OCI-LY7 (cell line): Measurements from ENCODE around the gene MRPS26. TPM values are rescaled to one million over a fixed set of nuclear protein-coding genes. Genes with fewer than 3 reads are reported as not detected.

Source experiments
- BruUV-seq: library from RNA; stranded (reverse); fragments of 400-500 nt; replicated peaks from 2 replicates; lab custom pipeline; 2021; lab: Mats Ljungman, UMichigan
- CTCF ChIA-PET: fragments of 300-600 bp; sonication (Branson Sonifier 250); formaldehyde crosslinking; loops from one replicate; lab custom pipeline; 2022; ENCODE audit warnings: antibody characterized with exemption; ENCODE audit not compliant: unreplicated experiment; lab: Charles Lee
- POLR2A ChIA-PET: fragments of 300-600 bp; sonication (Branson Sonifier 250); formaldehyde crosslinking; loops from one replicate; lab custom pipeline; 2022; ENCODE audit warnings: antibody characterized with exemption; lab: Charles Lee
- DNase-seq: peaks from one replicate; pipeline ENCODE4 v3.0.0-alpha.2; 2015; ENCODE audit warnings: low spot score
- H2AFZ ChIP-seq: fragments of 200-600 bp; sonication (generic), shearing (Covaris generic); 2 replicates; pipeline ENCODE4 v1.6.1; 2014; ENCODE audit warnings: mild to moderate bottlenecking, antibody characterized with exemption, low read length, moderate library complexity
- H3K27ac ChIP-seq: fragments of 200-600 bp; sonication (generic); 2 replicates; pipeline ENCODE4 v1.5.1; 2014; ENCODE audit warnings: mixed run types, low read depth, mild to moderate bottlenecking, moderate library complexity, low read length, inconsistent platforms; ENCODE audit not compliant: poor library complexity, severe bottlenecking
- H3K36me3 ChIP-seq: fragments of 200-600 bp; sonication (generic); 2 replicates; pipeline ENCODE4 v1.6.1; 2014; ENCODE audit warnings: mild to moderate bottlenecking, antibody characterized with exemption, low read length, moderate library complexity, mixed read lengths; ENCODE audit not compliant: insufficient read depth
- H3K4me1 ChIP-seq: fragments of 200-600 bp; sonication (generic); 2 replicates; pipeline ENCODE4 v1.5.1; 2014; ENCODE audit warnings: mild to moderate bottlenecking, low read length; ENCODE audit not compliant: insufficient read depth, poor library complexity, severe bottlenecking
- H3K4me2 ChIP-seq: fragments of 200-600 bp; sonication (generic); 2 replicates; pipeline ENCODE4 v1.6.1; 2014; ENCODE audit warnings: mild to moderate bottlenecking, low read length
- H3K4me3 ChIP-seq: fragments of 200-600 bp; sonication (generic); 2 replicates; pipeline ENCODE4 v1.5.1; 2014; ENCODE audit warnings: mild to moderate bottlenecking, low read depth, low read length; ENCODE audit not compliant: poor library complexity, severe bottlenecking
- H3K79me2 ChIP-seq: fragments of 200-600 bp; sonication (generic); 2 replicates; pipeline ENCODE4 v1.6.1; 2016; ENCODE audit warnings: low read depth, mild to moderate bottlenecking, low read length, moderate library complexity, mixed read lengths; ENCODE audit not compliant: insufficient read depth
- H3K9me2 ChIP-seq: fragments of 200-600 bp; sonication (generic); 2 replicates; pipeline ENCODE4 v1.6.1; 2016; ENCODE audit warnings: mild to moderate bottlenecking, low read length, mixed read lengths; ENCODE audit not compliant: insufficient read depth
- H3K9me3 ChIP-seq: fragments of 200-600 bp; sonication (generic); 2 replicates; pipeline ENCODE4 v1.6.1; 2014; ENCODE audit warnings: mild to moderate bottlenecking, mixed run types, low read length, mixed read lengths
- H4K20me1 ChIP-seq: fragments of 200-600 bp; sonication (generic); 2 replicates; pipeline ENCODE4 v1.6.1; 2014; ENCODE audit warnings: mild to moderate bottlenecking, antibody characterized with exemption, low read length, moderate library complexity, mixed read lengths; ENCODE audit not compliant: insufficient read depth
- EZH2phosphoT487 ChIP-seq: fragments of 200-600 bp; sonication (generic); IDR thresholded peaks from 2 replicates; pipeline ENCODE4 v1.6.1; 2018; ENCODE audit warnings: low read depth, borderline replicate concordance, mild to moderate bottlenecking, mixed run types, antibody characterized with exemption, low read length, moderate library complexity, mixed read lengths
- intact Hi-C: fragments of 100-400 bp; cut with micrococcal nuclease; formaldehyde crosslinking; loops from one replicate; pipeline ENCODE4 v1.10.0; 2022; ENCODE audit not compliant: unreplicated experiment
- total RNA-seq, 2 experiments: library from RNA; depleted of rRNA in 1 of 2; stranded (reverse); fragments of >200 nt in 1 of 2; shearing (Covaris generic) in 1 of 2; gene quantifications; 2 replicates each; pipeline ENCODE4 v1.2.3, GENCODE V29; 2014 to 2022
- TF ChIP-seq, protein P1 (sequence below): fragments of 200-600 bp; sonication (generic); conservative IDR thresholded peaks from 2 replicates; pipeline ENCODE4 v1.5.1; 2014; ENCODE audit warnings: mild to moderate bottlenecking, antibody characterized with exemption, low read length, moderate library complexity, mixed read lengths

The MRPS26 gene
- total RNA-seq, 2 experiments from 2014 or later: 73.2 to 78.1 TPM

DNA sequence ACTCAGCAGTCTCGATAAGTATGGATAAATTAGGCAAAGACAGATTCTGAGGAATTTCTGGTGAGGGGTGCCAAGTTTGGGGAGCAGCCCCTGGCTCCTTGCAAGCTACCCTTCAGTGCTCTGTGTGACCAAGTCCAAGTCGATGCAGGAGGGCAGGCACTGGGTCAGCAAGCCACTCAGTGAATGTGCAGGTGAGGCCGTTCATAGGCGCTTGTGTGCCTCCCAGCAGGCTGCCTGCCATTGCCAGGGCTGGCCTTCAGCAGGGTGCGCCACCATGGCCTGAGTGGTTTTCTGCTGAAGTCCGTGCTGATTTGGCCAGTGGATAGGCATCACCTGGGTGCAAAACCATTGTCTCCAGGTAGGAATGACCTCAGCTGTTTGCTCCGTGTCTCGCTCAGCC is 5.8 kb upstream of the MRPS26 start:
- intact Hi-C loops: no loop called here
- POLR2A ChIA-PET: no interaction called here
- H3K9me3 ChIP-seq: no peaks in the 10 kb centered on the region
- H4K20me1 ChIP-seq: no peaks in the 10 kb centered on the region
- H3K36me3 ChIP-seq: peaks cover 43% of the 10 kb centered on the region
- H3K79me2 ChIP-seq: no peaks in the 10 kb centered on the region
- H3K4me1 ChIP-seq: peaks cover 3% of the 10 kb centered on the region
- no peak overlapping the region for H3K27ac ChIP-seq
- DNase-seq: no peak
- CTCF ChIA-PET: no interaction called here
- BruUV-seq: no TSS peak
- no peak overlapping the region for H3K4me3 ChIP-seq
- H3K4me2 ChIP-seq: no peak overlapping the region
- no peaks in the 10 kb centered on the region for H3K9me2 ChIP-seq
- no peak for TF ChIP-seq EZH2phosphoT487
- TF ChIP-seq, protein P1, sequence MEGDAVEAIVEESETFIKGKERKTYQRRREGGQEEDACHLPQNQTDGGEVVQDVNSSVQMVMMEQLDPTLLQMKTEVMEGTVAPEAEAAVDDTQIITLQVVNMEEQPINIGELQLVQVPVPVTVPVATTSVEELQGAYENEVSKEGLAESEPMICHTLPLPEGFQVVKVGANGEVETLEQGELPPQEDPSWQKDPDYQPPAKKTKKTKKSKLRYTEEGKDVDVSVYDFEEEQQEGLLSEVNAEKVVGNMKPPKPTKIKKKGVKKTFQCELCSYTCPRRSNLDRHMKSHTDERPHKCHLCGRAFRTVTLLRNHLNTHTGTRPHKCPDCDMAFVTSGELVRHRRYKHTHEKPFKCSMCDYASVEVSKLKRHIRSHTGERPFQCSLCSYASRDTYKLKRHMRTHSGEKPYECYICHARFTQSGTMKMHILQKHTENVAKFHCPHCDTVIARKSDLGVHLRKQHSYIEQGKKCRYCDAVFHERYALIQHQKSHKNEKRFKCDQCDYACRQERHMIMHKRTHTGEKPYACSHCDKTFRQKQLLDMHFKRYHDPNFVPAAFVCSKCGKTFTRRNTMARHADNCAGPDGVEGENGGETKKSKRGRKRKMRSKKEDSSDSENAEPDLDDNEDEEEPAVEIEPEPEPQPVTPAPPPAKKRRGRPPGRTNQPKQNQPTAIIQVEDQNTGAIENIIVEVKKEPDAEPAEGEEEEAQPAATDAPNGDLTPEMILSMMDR: no peak
- H2AFZ ChIP-seq: no peak overlapping the region

DNA sequence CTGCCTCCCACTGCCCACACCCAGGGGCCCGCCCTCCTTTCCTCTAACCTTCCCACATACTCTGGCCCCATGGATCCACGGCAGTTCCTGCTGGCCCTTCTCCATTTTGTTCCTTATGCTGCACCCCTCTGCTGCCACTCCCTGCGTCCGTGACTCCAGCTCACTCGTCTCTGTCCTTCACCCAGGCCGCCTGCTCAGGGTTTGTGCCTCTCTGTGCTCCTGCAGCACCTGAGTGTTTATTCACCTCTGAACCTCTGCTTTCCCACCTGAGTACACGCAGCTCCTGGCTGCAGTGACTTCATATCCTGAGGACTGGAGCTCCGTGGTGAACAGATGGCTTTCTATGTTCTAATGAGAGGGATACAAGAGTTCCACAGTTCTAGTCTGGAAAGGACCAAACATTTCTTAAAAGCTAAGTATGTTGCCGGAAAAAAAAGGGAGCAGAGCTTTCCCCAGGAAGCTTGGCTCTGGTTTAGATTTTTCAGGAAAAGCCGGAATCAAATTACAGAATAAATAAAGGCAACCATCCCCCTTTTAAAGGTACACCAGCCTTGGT is 3.9 kb upstream of the MRPS26 start:
- H3K79me2 ChIP-seq: peaks cover 6% of the 10 kb centered on the region
- H3K9me3 ChIP-seq: no peaks in the 10 kb centered on the region
- POLR2A ChIA-PET: interaction anchor here (0.6 kb wide), 1 partner anchor 14 kb away, joined by 6 read pairs; no protein-coding TSS in a partner anchor
- no peak overlapping the region for H3K27ac ChIP-seq
- no TSS peak for BruUV-seq
- no peak overlapping the region for H3K4me2 ChIP-seq
- H3K4me1 ChIP-seq: peaks cover 10% of the 10 kb centered on the region
- H3K4me3 ChIP-seq: no peak overlapping the region
- H2AFZ ChIP-seq: no peak overlapping the region
- no peaks in the 10 kb centered on the region for H3K9me2 ChIP-seq
- TF ChIP-seq EZH2phosphoT487: no peak
- TF ChIP-seq, protein P1: no peak
- no peaks in the 10 kb centered on the region for H4K20me1 ChIP-seq
- intact Hi-C loops: no loop called here
- H3K36me3 ChIP-seq: peaks cover 25% of the 10 kb centered on the region
- CTCF ChIA-PET: no interaction called here
- no peak for DNase-seq

DNA sequence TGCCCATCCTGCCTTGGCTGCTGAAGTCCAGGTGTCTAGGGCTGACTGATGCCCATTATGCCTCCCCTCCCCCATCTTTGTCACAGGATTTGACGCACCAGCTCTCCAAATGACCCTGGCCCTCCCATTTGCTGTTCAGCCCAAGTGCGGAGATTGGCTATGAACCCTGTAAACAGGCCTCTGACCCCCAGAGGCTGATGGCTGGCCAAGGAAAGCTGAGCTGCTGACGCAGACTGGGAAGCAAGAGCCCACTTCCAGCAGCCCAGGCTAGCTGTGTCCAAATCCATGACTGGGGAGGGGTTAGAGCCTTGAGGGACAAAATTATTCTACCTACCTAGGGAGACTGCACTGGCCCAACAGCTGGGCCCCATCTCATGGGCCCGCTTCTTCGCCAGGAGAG is 3.2 kb upstream of the MRPS26 start:
- peaks cover 21% of the 10 kb centered on the region for H3K36me3 ChIP-seq
- TF ChIP-seq, protein P1: no peak
- no peak for TF ChIP-seq EZH2phosphoT487
- no peak overlapping the region for H3K4me2 ChIP-seq
- no peaks in the 10 kb centered on the region for H3K9me3 ChIP-seq
- DNase-seq: no peak
- intact Hi-C loops: no loop called here
- no TSS peak for BruUV-seq
- peaks cover 13% of the 10 kb centered on the region for H3K4me1 ChIP-seq
- ChIA-PET CTCF (no interaction called here), POLR2A (interaction anchor here (0.6 kb wide), 1 partner anchor 13 kb away, joined by 6 read pairs; no protein-coding TSS in a partner anchor)
- H3K27ac ChIP-seq: no peak overlapping the region
- no peak overlapping the region for H2AFZ ChIP-seq
- peaks cover 13% of the 10 kb centered on the region for H3K79me2 ChIP-seq
- H3K9me2 ChIP-seq: no peaks in the 10 kb centered on the region
- no peaks in the 10 kb centered on the region for H4K20me1 ChIP-seq
- no peak overlapping the region for H3K4me3 ChIP-seq
